ENCODE results near the gene HS3ST3A1.

- TF ChIP-seq CTCF (IDR thresholded peaks at IDR 0.05; ENCODE audit: low read length) (no peak), EZH2 (IDR thresholded peaks at IDR 0.05; ENCODE audit: borderline replicate concordance, low read length) (no peak)
Measured at GRCh38 chr17:13541032-13541480, 60.7 kb downstream of the HS3ST3A1 start.
